ENCODE data around the gene COL4A2.

GRCh38 chr13:110484290-110485048 is 177.4 kb downstream of the COL4A2 start:
- TF ChIP-seq CTCF (conservative IDR thresholded peaks at IDR 0.05; ENCODE audit: low read length) (no peak), EZH2phosphoT487 (IDR thresholded peaks at IDR 0.05; ENCODE audit: borderline replicate concordance) (no peak)
